ENCODE measurements around the gene GATD1. TPM values are rescaled to one million over a fixed set of nuclear protein-coding genes. Genes with fewer than 3 reads are reported as not detected.

GATD1 gene
- total RNA-seq, 4 donors from 2014 or later = 30.9 to 52.4 (median 39.8) TPM

DNA sequence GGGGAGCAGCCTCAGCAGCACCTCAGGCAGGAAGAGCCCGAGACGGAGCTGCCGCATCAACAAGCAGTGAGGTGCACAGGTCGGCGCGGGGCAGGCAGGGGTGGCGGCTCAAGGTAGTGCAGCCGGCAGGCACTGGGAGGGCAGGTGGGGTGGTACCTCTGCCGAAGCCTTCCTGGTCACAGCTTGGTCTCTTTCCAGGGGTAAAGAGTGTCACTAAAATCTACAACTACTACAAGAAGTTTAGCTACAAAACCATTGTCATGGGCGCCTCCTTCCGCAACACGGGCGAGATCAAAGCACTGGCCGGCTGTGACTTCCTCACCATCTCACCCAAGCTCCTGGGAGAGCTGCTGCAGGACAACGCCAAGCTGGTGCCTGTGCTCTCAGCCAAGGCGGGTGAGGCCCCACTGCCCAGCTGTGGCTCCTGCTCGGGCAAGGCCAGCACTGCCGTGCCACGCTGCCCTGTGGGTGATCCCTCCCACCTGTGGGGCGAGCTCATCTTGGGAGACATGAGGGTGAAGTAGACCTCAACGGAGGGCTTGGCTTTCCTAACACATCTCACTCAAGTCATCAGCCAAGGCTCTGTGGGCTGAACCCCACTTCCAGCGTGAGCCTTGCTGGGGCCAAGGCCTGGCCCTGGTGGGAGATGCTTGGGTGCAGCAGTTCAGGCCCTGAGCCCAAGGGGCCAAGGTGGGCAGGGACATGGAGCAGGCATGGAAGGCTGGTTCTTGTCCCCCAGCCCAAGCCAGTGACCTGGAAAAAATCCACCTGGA, 13.6 kb downstream of the GATD1 start:
- TF ChIP-seq POLR2A (IDR thresholded peaks at IDR 0.05) = no peak
- TF ChIP-seq, protein P1, sequence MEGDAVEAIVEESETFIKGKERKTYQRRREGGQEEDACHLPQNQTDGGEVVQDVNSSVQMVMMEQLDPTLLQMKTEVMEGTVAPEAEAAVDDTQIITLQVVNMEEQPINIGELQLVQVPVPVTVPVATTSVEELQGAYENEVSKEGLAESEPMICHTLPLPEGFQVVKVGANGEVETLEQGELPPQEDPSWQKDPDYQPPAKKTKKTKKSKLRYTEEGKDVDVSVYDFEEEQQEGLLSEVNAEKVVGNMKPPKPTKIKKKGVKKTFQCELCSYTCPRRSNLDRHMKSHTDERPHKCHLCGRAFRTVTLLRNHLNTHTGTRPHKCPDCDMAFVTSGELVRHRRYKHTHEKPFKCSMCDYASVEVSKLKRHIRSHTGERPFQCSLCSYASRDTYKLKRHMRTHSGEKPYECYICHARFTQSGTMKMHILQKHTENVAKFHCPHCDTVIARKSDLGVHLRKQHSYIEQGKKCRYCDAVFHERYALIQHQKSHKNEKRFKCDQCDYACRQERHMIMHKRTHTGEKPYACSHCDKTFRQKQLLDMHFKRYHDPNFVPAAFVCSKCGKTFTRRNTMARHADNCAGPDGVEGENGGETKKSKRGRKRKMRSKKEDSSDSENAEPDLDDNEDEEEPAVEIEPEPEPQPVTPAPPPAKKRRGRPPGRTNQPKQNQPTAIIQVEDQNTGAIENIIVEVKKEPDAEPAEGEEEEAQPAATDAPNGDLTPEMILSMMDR (IDR thresholded peaks at IDR 0.05) = no peak
- no peak overlapping the region for H3K4me3 ChIP-seq (ENCODE audit: low read depth, poor library complexity, severe bottlenecking)
- intact Hi-C loops (cut with DNase I; ENCODE audit: low total_unique reads) = no loop called here
- WGBS, 2 donors = 69 to 77% methylated on average over 16 to 22 of the region's 22 CpGs
- peak in 1 of 2 donors; percentile 80 for DNase-seq (ENCODE audit: low spot score in 2 of 2)

DNA sequence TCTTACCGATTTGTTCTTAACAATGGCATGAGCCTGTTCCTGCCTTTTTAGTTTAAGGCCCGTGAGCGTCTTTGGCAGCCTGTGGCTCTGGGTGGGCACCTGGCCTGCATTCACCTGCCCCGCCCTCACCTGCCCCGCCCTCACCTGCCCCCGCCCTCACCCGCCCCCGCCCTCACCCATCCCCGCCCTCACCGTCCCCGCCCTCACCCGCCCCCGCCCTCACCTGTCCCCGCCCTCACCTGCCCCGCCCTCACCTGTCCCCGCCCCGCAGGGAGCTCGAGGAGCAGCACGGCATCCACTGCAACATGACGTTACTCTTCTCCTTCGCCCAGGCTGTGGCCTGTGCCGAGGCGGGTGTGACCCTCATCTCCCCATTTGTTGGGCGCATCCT, 14.2 kb downstream of the GATD1 start:
- intact Hi-C loops (cut with DNase I; ENCODE audit: low total_unique reads) = no loop called here
- no peak for TF ChIP-seq POLR2A (IDR thresholded peaks at IDR 0.05)
- TF ChIP-seq, protein P1 (IDR thresholded peaks at IDR 0.05) = no peak
- DNase-seq (ENCODE audit: low spot score in 2 of 2) = peak in 1 of 2 donors; percentile 78
- no peak overlapping the region for H3K4me3 ChIP-seq (ENCODE audit: low read depth, poor library complexity, severe bottlenecking)
- 29 to 47% methylated on average over 16 to 24 of the region's 24 CpGs for WGBS, 2 donors

DNA sequence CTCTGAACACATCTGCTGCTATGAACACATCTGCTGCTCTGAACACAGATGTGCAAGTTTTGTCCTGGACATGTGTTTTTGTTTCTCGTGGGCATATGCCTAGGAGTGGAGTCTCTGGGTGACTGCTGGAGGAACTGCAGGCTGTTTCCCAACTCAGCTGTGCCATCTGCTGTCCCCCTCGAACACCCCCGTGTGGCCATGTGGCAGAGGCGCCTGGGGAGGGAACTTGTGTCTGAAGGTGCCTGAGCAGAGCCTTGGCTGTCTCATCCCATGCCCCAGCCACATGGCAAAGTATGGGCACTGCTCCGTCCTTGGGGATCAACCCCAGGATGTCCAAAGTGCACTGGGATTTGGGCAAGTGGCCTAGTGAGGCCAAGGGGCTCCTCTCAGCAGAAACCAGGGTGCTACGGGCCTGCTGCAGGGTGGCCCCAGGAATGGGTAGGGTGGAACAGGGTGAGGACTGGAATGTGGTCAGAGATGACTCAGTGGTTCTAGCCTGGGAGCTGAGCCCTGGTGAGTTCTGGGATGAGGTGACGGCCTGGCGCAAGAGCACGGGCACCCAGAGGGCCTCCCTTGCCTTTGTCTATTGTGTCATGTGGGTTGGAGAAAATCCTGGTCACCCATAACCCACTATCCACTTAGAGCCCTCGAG, 14.7 kb downstream of the GATD1 start:
- DNase-seq (ENCODE audit: low spot score in 2 of 2) = peak in 1 of 2 donors; percentile 87
- H3K4me3 ChIP-seq (ENCODE audit: low read depth, poor library complexity, severe bottlenecking) = no peak overlapping the region
- 22 to 29% methylated on average over 9 to 10 of the region's 10 CpGs for WGBS, 2 donors
- intact Hi-C loops (cut with DNase I; ENCODE audit: low total_unique reads) = no loop called here
- TF ChIP-seq POLR2A (IDR thresholded peaks at IDR 0.05) = no peak
- TF ChIP-seq, protein P1 (IDR thresholded peaks at IDR 0.05) = no peak

DNA sequence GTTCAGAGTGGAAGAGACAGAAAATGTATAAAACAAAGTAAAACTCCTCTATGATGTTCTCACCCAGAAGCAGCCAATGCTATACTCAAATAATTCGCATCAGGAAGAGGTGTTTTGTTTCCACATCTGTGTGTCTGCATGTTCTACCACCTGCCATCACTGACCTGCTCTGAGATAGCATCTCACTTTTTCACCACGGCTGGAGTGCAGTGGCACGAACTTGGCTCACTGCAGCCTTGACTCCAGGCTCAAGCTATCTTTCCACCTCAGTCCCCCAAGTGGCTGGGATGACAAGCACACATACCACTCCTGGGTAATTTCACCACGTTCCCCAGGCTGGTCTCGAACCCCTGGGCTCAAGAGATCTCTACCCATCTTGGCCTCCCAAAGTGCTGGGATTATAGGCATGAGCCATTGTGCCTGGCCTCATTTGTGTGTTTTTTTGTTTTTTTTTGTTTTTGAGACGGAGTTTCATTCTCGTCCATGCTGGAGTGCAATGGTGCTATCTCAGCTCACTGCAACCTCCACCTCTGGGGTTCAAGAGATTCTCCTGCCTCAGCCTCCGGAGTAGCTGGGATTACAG, 15.7 kb downstream of the GATD1 start:
- WGBS, 2 donors = 86 to 88% methylated on average over 8 of the region's 8 CpGs
- TF ChIP-seq, protein P1 (IDR thresholded peaks at IDR 0.05) = no peak
- TF ChIP-seq POLR2A (IDR thresholded peaks at IDR 0.05) = no peak
- no peak for DNase-seq (ENCODE audit: low spot score in 2 of 2)
- intact Hi-C loops (cut with DNase I; ENCODE audit: low total_unique reads) = no loop called here
- H3K4me3 ChIP-seq (ENCODE audit: low read depth, poor library complexity, severe bottlenecking) = no peak overlapping the region

DNA sequence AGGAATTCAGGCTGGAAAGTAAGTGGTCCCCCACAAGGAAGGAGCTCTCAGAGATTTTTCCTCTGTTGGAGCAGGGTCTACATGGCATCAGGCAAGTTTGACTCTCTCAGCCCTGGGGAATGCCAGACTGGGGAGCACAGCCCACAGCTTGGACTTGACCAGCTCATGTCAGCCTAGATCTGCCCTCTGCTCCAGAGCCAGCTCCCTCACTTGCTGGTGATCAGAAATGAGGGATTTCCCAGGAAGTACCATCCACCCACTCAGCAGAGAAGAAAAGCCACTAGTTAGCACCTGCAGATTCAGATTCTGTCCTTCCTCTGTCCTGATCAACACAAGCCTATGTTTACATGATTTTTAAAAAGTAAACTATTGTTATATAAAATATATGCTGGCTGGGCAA, 17.1 kb downstream of the GATD1 start:
- intact Hi-C loops (cut with DNase I; ENCODE audit: low total_unique reads) = no loop called here
- no peak for DNase-seq (ENCODE audit: low spot score in 2 of 2)
- no peak overlapping the region for H3K4me3 ChIP-seq (ENCODE audit: low read depth, poor library complexity, severe bottlenecking)
- TF ChIP-seq, protein P1 (IDR thresholded peaks at IDR 0.05) = no peak
- TF ChIP-seq POLR2A (IDR thresholded peaks at IDR 0.05) = no peak
